ENCODE data around the gene PPIL6.

DNA sequence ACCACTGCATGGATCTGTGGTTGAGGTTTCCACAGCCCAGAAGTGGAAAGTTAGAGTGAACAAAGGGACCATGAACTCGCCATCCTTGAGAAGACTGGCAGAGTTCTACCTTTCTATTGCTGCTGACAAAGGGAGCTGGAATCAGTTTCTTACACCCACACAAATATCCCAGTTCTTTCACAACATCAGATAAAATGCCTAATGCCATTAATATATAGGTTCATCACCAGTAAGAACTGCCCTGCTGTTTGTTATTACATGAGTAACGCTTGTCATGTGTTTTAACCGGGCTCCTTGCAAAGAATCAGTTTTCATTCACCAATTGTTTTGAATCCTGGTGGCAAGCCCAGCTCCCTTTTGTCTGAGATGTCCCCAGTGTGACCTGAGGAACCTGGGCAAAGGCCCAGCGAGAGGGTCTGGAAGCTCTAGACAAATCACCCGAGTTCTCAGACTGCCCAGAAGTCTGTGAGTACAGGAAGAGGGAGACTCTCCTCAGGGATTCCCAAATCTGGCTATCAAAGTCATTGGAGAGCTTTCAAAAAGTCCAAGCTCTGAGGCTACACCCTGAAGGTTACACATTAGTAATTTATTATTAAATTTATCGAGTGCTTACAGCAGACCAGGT lies 50.7 kb downstream of the PPIL6 start:
- TF ChIP-seq, protein P1, sequence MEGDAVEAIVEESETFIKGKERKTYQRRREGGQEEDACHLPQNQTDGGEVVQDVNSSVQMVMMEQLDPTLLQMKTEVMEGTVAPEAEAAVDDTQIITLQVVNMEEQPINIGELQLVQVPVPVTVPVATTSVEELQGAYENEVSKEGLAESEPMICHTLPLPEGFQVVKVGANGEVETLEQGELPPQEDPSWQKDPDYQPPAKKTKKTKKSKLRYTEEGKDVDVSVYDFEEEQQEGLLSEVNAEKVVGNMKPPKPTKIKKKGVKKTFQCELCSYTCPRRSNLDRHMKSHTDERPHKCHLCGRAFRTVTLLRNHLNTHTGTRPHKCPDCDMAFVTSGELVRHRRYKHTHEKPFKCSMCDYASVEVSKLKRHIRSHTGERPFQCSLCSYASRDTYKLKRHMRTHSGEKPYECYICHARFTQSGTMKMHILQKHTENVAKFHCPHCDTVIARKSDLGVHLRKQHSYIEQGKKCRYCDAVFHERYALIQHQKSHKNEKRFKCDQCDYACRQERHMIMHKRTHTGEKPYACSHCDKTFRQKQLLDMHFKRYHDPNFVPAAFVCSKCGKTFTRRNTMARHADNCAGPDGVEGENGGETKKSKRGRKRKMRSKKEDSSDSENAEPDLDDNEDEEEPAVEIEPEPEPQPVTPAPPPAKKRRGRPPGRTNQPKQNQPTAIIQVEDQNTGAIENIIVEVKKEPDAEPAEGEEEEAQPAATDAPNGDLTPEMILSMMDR (IDR thresholded peaks at IDR 0.05; ENCODE audit: low read length) = no peak
- TF ChIP-seq EZH2 (optimal IDR thresholded peaks at IDR 0.05; ENCODE audit: low read depth, low read length) = no peak
- no peak for TF ChIP-seq EZH2phosphoT487 (IDR thresholded peaks at IDR 0.05; ENCODE audit: low read length)

Data from MM.1S (cell line).